GM12878 (cell line): Measurements from ENCODE around the gene SETD1A. TPM values are rescaled to one million over a fixed set of nuclear protein-coding genes. Genes with fewer than 3 reads are reported as not detected.

Source experiments
- ATAC-seq: fragments of 200-7000 bp; cut with Tn5 transposase; 3 replicates; pipeline ENCODE4 v1.9.1; 2020; ENCODE audit warnings: mild to moderate bottlenecking, moderate library complexity
- BruUV-seq: library from RNA; stranded (reverse); fragments of 400-500 nt; replicated peaks from 2 replicates; lab custom pipeline; 2021; lab: Mats Ljungman, UMichigan
- CTCF ChIA-PET: fragments of 300-600 bp; sonication (Branson Sonifier 250); formaldehyde crosslinking; extraction: SDS; loops from one replicate; lab custom pipeline; 2021; ENCODE audit warnings: inconsistent platforms; lab: Yijun Ruan, JAX
- POLR2A ChIA-PET: fragments of 350-600 bp; formaldehyde crosslinking; extraction: SDS; loops from one replicate; lab custom pipeline; 2021; ENCODE audit warnings: inconsistent platforms; lab: Charles Lee
- RAD21 ChIA-PET: fragments of 300-600 bp; sonication (Branson Sonifier 250); formaldehyde crosslinking; loops from one replicate; lab custom pipeline; 2023; ENCODE audit warnings: antibody characterized with exemption; ENCODE audit not compliant: unreplicated experiment; lab: Charles Lee
- SMC1A ChIA-PET: fragments of 300-600 bp; sonication (Branson Sonifier 250); formaldehyde crosslinking; loops from one replicate; lab custom pipeline; 2023; ENCODE audit not compliant: unreplicated experiment, uncharacterized antibody; lab: Charles Lee
- DNase-seq: peaks from one replicate; pipeline ENCODE4 v3.0.0-alpha.2; 2011; ENCODE audit warnings: low read depth, low spot score
- FAIRE-seq: peaks from 3 replicates; lab custom pipeline; 2011; peaks lifted over from hg19 to GRCh38; lab: Jason Lieb, UNC
- H2AFZ ChIP-seq: 2 replicates; pipeline ENCODE4 v1.6.0; 2011; ENCODE audit warnings: low read depth, low read length, control low read depth; ENCODE audit not compliant: control insufficient read depth
- H3K27ac ChIP-seq: 2 replicates; pipeline ENCODE4 v1.5.1; 2011; ENCODE audit warnings: control low read depth; ENCODE audit not compliant: control insufficient read depth, insufficient read depth
- H3K27me3 ChIP-seq, 2 experiments: replicated peaks in 1 of 2; 2 replicates each; pipeline versions ENCODE4 v1.6.0 to v1.6.1; 2011; ENCODE audit warnings: low read length in 1 of 2; ENCODE audit not compliant: control insufficient read depth in 2 of 2, insufficient read depth in 2 of 2
- H3K36me3 ChIP-seq, 2 experiments: 2 replicates each; pipeline ENCODE4 v1.5.1; 2011; ENCODE audit warnings: low read length in 1 of 2; ENCODE audit not compliant: control insufficient read depth in 2 of 2, insufficient read depth in 2 of 2
- H3K4me1 ChIP-seq: 2 replicates; pipeline ENCODE4 v1.6.1; 2011; ENCODE audit warnings: mild to moderate bottlenecking, low read length, moderate library complexity, mixed read lengths; ENCODE audit not compliant: control insufficient read depth, insufficient read depth
- H3K4me2 ChIP-seq: 2 replicates; pipeline ENCODE4 v1.6.0; 2011; ENCODE audit warnings: control low read depth; ENCODE audit not compliant: control insufficient read depth, insufficient read depth
- H3K4me3 ChIP-seq: fragments of 200-600 bp; sonication (generic); 2 replicates; pipeline ENCODE4 v1.5.1; 2016
- H3K79me2 ChIP-seq: 2 replicates; pipeline ENCODE4 v1.6.0; 2011; ENCODE audit warnings: low read length; ENCODE audit not compliant: control insufficient read depth, insufficient read depth
- H3K9ac ChIP-seq: 2 replicates; pipeline ENCODE4 v1.8.0; 2011; ENCODE audit warnings: low read length, control low read depth, mixed read lengths; ENCODE audit not compliant: control insufficient read depth, insufficient read depth
- H3K9me3 ChIP-seq: replicated peaks from 3 replicates; pipeline ENCODE4 v1.5.1; 2011; ENCODE audit warnings: mild to moderate bottlenecking, low read length; ENCODE audit not compliant: control insufficient read depth, insufficient read depth
- H4K20me1 ChIP-seq: 2 replicates; pipeline ENCODE4 v1.6.0; 2011; ENCODE audit not compliant: control insufficient read depth, insufficient read depth
- DPF2 ChIP-seq: fragments of 450-650 bp; IDR thresholded peaks from 2 replicates; pipeline ENCODE4 v1.6.1; 2017; ENCODE audit warnings: mild to moderate bottlenecking
- EP300 ChIP-seq, 2 experiments: fragments of 150-350 bp in 1 of 2; IDR thresholded peaks; 2 replicates each; pipeline ENCODE4 v1.6.1; 2011 to 2012; ENCODE audit warnings: low read depth in 2 of 2, low read length in 2 of 2, borderline replicate concordance in 1 of 2, improper control_type of control experiment in 1 of 2, inconsistent platforms in 1 of 2; ENCODE audit not compliant: control insufficient read depth in 1 of 2
- PAX5 ChIP-seq: IDR thresholded peaks from 2 replicates; pipeline ENCODE4 v1.6.1; 2011; ENCODE audit warnings: low read depth, low read length, borderline replicate concordance
- RAD51 ChIP-seq: fragments of 450-650 bp; IDR thresholded peaks from 2 replicates; pipeline ENCODE4 v1.6.1; 2016; ENCODE audit warnings: moderate library complexity, mild to moderate bottlenecking, inconsistent platforms
- SIX5 ChIP-seq: IDR thresholded peaks from 2 replicates; pipeline ENCODE4 v1.6.1; 2011; ENCODE audit warnings: mild to moderate bottlenecking, low read depth, low read length, moderate library complexity; ENCODE audit not compliant: severe bottlenecking
- SREBF2 ChIP-seq: IDR thresholded peaks from 2 replicates; pipeline ENCODE4 v1.6.1; 2012; ENCODE audit warnings: mild to moderate bottlenecking, low read length
- ZNF274 ChIP-seq: IDR thresholded peaks from one replicate; pipeline ENCODE4 v1.8.0; 2011; ENCODE audit not compliant: insufficient read length, insufficient read depth
- WGBS: methylation state at CpG from one replicate; pipeline ENCODE4 v1.1.6; 2016; ENCODE audit warnings: low lambda C conversion rate; ENCODE audit not compliant: insufficient replicate concordance, insufficient coverage; ENCODE audit errors: missing lambda C conversion rate; 5-methylcytosine and 5-hydroxymethylcytosine counted together
- in situ Hi-C: fragments of 300-500 bp; cut with MboI; formaldehyde crosslinking; loops from 9 replicates; pipeline ENCODE4 v1.14.3; 2018; ENCODE audit warnings: mixed read lengths
- intact Hi-C: fragments of 100-400 bp; cut with micrococcal nuclease; formaldehyde crosslinking; loops from one replicate; pipeline ENCODE4 v1.14.2; 2022; ENCODE audit not compliant: unreplicated experiment
- polyA plus RNA-seq, 11 experiments: library from polyadenylated mRNA; depleted of rRNA in 4 of 11; unstranded in 6 of 11; stranded (reverse) in 5 of 11; fragments of >200 nt; fragmentation: Nextera tagmentation in 4 of 11; fragmentation: Illumina TruSeq in 1 of 11; extraction: Ambion mirVana in 4 of 11; extraction: Trizol in 1 of 11; gene quantifications; 1 replicate in 1 of 11; 2 replicates in 10 of 11; pipeline versions ENCODE4 v1.2.1 to v1.2.3, GENCODE V29; 2011 to 2016; ENCODE audit warnings: inconsistent platforms in 2 of 11, missing spikeins in 2 of 11, low read depth in 1 of 11
- total RNA-seq, 4 experiments: library from RNA; depleted of rRNA in 3 of 4; stranded (reverse); fragments of >200 nt in 3 of 4; fragmentation: Illumina TruSeq in 1 of 4; extraction: Trizol in 1 of 4; gene quantifications; 2 replicates each; pipeline versions ENCODE4 v1.2.1 to v1.2.3, GENCODE V29; 2013 to 2021
- TF ChIP-seq, protein P1 (sequence below): IDR thresholded peaks from 2 replicates; pipeline ENCODE4 v1.6.1; 2012; ENCODE audit warnings: low read depth, low read length, improper control_type of control experiment
- TF ChIP-seq, protein P2 (sequence below): IDR thresholded peaks from 2 replicates; pipeline ENCODE4 v1.6.1; 2012; ENCODE audit warnings: low read depth, low read length, improper control_type of control experiment

Gene SETD1A
- total and polyA plus RNA-seq, 10 of the 15 experiments (the other 5 are each of a cell fraction or from before 2014, with no cell fraction given) = 0.02 to 25.9 (median 4.9) TPM

DNA sequence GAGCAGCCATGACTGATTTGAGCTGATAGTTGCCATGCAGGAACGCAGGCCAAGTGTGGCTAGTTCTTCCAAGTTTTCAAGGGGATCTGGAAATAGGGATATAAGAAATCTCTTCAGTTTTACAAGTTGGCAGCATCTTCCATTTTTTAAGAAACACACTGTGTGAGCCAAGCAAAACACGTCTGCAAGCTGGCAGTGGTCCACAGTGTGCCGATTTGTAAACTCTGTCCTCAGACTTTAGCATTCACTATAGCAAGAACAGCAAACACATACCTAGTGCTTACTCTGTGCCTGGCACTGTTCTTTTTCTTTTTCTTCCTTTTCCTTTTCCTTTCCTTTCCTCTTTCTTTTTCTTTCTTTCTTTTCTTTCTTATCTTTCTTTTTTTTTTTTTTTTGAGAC is 5.8 kb upstream of the SETD1A start:
- no peaks in the 10 kb centered on the region for H3K9me3 ChIP-seq
- peaks cover 16% of the 10 kb centered on the region for H3K4me1 ChIP-seq
- H3K27me3 ChIP-seq = no peaks in the 10 kb centered on the region
- ChIA-PET RAD21 (no interaction called here), POLR2A (interaction anchor here (0.7 kb wide), 1 partner anchor 429 kb away, joined by 3 read pairs; no protein-coding TSS in a partner anchor), SMC1A (no interaction called here), CTCF (interaction anchor here (2.7 kb wide), 1 partner anchor 917 kb away, joined by 15 read pairs; no protein-coding TSS in a partner anchor)
- DNase-seq = no peak
- H3K4me2 ChIP-seq = no peak overlapping the region
- 69% methylated on average over 3 of the region's 3 CpGs for WGBS
- no peak overlapping the region for H2AFZ ChIP-seq
- no peak overlapping the region for H3K4me3 ChIP-seq
- H3K36me3 ChIP-seq = 0 out of 4 replicates have a peak, but pooled peaks cover 1 to 8% of the 10 kb centered on the region in 2 experiments
- in situ Hi-C loops (loop anchor here (10.0 kb wide), 2 partner anchors 763 to 923 kb away; partner anchors contain the start of gene ZNF267), intact Hi-C loops (loop anchor here (2.0 to 10.0 kb wide), 3 partner anchors 143 to 923 kb away; partner anchors contain the start of genes VKORC1 and ZNF267)
- peaks cover 19% of the 10 kb centered on the region for H3K79me2 ChIP-seq
- H4K20me1 ChIP-seq = no peaks in the 10 kb centered on the region
- no TSS peak for BruUV-seq
- no peak for TF ChIP-seq PAX5
- TF ChIP-seq EP300 (IDR thresholded peaks at IDR 0.05; ENCODE audit: borderline replicate concordance in 1 of 2, control insufficient read depth in 1 of 2, low read depth in 2 of 2, low read length in 2 of 2) = no peak
- no peak for TF ChIP-seq SIX5
- no peak for TF ChIP-seq DPF2
- no peak for TF ChIP-seq SREBF2
- TF ChIP-seq, protein P1, sequence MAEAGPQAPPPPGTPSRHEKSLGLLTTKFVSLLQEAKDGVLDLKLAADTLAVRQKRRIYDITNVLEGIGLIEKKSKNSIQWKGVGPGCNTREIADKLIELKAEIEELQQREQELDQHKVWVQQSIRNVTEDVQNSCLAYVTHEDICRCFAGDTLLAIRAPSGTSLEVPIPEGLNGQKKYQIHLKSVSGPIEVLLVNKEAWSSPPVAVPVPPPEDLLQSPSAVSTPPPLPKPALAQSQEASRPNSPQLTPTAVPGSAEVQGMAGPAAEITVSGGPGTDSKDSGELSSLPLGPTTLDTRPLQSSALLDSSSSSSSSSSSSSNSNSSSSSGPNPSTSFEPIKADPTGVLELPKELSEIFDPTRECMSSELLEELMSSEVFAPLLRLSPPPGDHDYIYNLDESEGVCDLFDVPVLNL = no peak
- TF ChIP-seq, protein P2, sequence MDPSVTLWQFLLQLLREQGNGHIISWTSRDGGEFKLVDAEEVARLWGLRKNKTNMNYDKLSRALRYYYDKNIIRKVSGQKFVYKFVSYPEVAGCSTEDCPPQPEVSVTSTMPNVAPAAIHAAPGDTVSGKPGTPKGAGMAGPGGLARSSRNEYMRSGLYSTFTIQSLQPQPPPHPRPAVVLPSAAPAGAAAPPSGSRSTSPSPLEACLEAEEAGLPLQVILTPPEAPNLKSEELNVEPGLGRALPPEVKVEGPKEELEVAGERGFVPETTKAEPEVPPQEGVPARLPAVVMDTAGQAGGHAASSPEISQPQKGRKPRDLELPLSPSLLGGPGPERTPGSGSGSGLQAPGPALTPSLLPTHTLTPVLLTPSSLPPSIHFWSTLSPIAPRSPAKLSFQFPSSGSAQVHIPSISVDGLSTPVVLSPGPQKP = no peak
- TF ChIP-seq ZNF274 = no peak
- TF ChIP-seq RAD51 = no peak
- no peak for ATAC-seq
- no peak overlapping the region for H3K27ac ChIP-seq
- no peak overlapping the region for H3K9ac ChIP-seq
- no peak for FAIRE-seq
